ENCODE data around the gene PRRT1. TPM values are rescaled to one million over a fixed set of nuclear protein-coding genes. Genes with fewer than 3 reads are reported as not detected.

The PRRT1 gene
- total RNA-seq, 1 experiment from 2014 or later = 1.9 TPM

- Histone ChIP-seq H3K27me3 (ENCODE audit: insufficient read depth, low read length) (no peaks in the 10 kb centered on the region), H3K23ac (ENCODE audit: insufficient read length, low read depth, low read length) (no peak overlapping the region), H3K14ac (ENCODE audit: insufficient read depth, low read length) (no peak overlapping the region), H4K20me1 (ENCODE audit: control insufficient read depth, insufficient read depth, insufficient read length) (no peaks in the 10 kb centered on the region), H2BK15ac (ENCODE audit: low read depth, low read length) (no peak overlapping the region), H3K9me3 (ENCODE audit: control insufficient read depth, low read depth, low read length) (no peaks in the 10 kb centered on the region), H3K4me1 (ENCODE audit: insufficient read depth, low read length) (no peaks in the 10 kb centered on the region), H4K8ac (replicated peaks; ENCODE audit: insufficient read length, low read depth, low read length) (no peak overlapping the region), H3K4me2 (ENCODE audit: insufficient read depth, insufficient read length, low read length) (no peak overlapping the region), H3T11ph (ENCODE audit: low read length) (no peak overlapping the region), H3K27ac (ENCODE audit: insufficient read length, low read depth, low read length) (no peak overlapping the region), H2AK5ac (ENCODE audit: insufficient read length, low read length) (no peak overlapping the region), H3K18ac (ENCODE audit: insufficient read length, low read depth, low read length) (no peak overlapping the region), H2BK5ac (ENCODE audit: insufficient read length, low read length) (no peak overlapping the region), H2BK20ac (ENCODE audit: low read depth, low read length, poor library complexity, severe bottlenecking) (no peak overlapping the region), H4K5ac (ENCODE audit: insufficient read length, low read depth, low read length) (no peak overlapping the region), H3K79me1 (ENCODE audit: insufficient read depth, low read depth, low read length, poor library complexity, severe bottlenecking) (no peaks in the 10 kb centered on the region), H3K79me2 (ENCODE audit: insufficient read depth, low read length) (no peaks in the 10 kb centered on the region), H4K91ac (ENCODE audit: insufficient read length, low read depth, low read length) (no peak overlapping the region), H2BK120ac (ENCODE audit: low read depth, low read length, poor library complexity, severe bottlenecking) (no peak overlapping the region), H3K56ac (ENCODE audit: insufficient read length, low read depth, low read length) (no peak overlapping the region), H3K4ac (ENCODE audit: low read depth, low read length) (no peak overlapping the region), H3K23me2 (ENCODE audit: insufficient read length, low read depth, low read length, poor library complexity, severe bottlenecking) (no peaks in the 10 kb centered on the region), H2AFZ (ENCODE audit: low read length) (no peak overlapping the region), H3K9ac (ENCODE audit: extremely low read depth, insufficient read length, low read length) (no peak overlapping the region), H2BK12ac (ENCODE audit: insufficient read length, low read depth, low read length) (no peak overlapping the region)
- no peaks in the 10 kb centered on the region for H3K9me3 Mint-ChIP-seq
- TF ChIP-seq CTCF (conservative IDR thresholded peaks at IDR 0.05) = no peak
- no peaks in the 10 kb centered on the region for H3K36me3 Mint-ChIP-seq (ENCODE audit: insufficient read depth in 1 of 3, low read depth in 3 of 3)
- DNase-seq = no peak
- H3K27me3 Mint-ChIP-seq (ENCODE audit: low read depth) = peaks cover 8% of the 10 kb centered on the region
- H3K4me1 Mint-ChIP-seq = peaks cover 7 to 20% of the 10 kb centered on the region in 2 experiments
- H3K4me3 Mint-ChIP-seq = no peak overlapping the region
- peak overlapping the region in 1 of 3 experiments; percentile 29; a peak in 1 of 7 replicates for H3K27ac Mint-ChIP-seq
- no CpG with 5 or more reads among the region's 4 CpGs for WGBS (ENCODE audit: extremely low coverage, insufficient read length, low lambda C conversion rate)
These were observed 18.0 kb downstream of the PRRT1 start for GRCh38 chr6:32133786-32134185.

All from H9 (cell line).